Hepatic stellate cell (primary cell): ENCODE results near the gene ZNF335.
"Not testable (repeated sequence)": the region's sequence is repeated elsewhere in the genome, so short reads cannot be mapped to it uniquely, and the experiment has no call there.

Experiments used
- DNase-seq: peaks from one replicate; pipeline ENCODE4 v3.0.0; 2011; ENCODE audit warnings: low spot score

ZNF335 gene

GRCh38 chr20:45972500-45973183, 639 bp upstream of the ZNF335 start:
- no peak for DNase-seq

- DNase-seq, result no peak
Measured at GRCh38 chr20:45971425-45971674, 653 bp downstream of the ZNF335 start.

GRCh38 chr20:45970646-45971424, 1.2 kb downstream of the ZNF335 start:
- DNase-seq, result peak; percentile 42

- DNase-seq, result peak; percentile 76
Measured at GRCh38 chr20:45969712-45970634, 2.0 kb downstream of the ZNF335 start.

GRCh38 chr20:45968801-45969711, 2.9 kb downstream of the ZNF335 start:
- DNase-seq, result no peak

- DNase-seq, result no peak
Measured at GRCh38 chr20:45968081-45968671, 3.8 kb downstream of the ZNF335 start.

- no peak for DNase-seq
Measured at GRCh38 chr20:45967551-45968080, 4.4 kb downstream of the ZNF335 start.

GRCh38 chr20:45965169-45966002, 6.6 kb downstream of the ZNF335 start:
- DNase-seq, result no peak

GRCh38 chr20:45964006-45964400, 8.0 kb downstream of the ZNF335 start:
- no peak for DNase-seq

- DNase-seq, result no peak
Measured at GRCh38 chr20:45963059-45964005, 8.7 kb downstream of the ZNF335 start.

GRCh38 chr20:45962031-45962755, 9.8 kb downstream of the ZNF335 start:
- DNase-seq, result no peak

- DNase-seq, result no peak
Measured at GRCh38 chr20:45959956-45960630, 11.9 kb downstream of the ZNF335 start.

GRCh38 chr20:45959126-45959525, 12.9 kb downstream of the ZNF335 start:
- DNase-seq, result no peak

GRCh38 chr20:45958593-45958992, 13.4 kb downstream of the ZNF335 start:
- DNase-seq, result no peak

GRCh38 chr20:45957021-45957941, 14.7 kb downstream of the ZNF335 start:
- DNase-seq, result no peak

- not testable (repeated sequence) for DNase-seq
Measured at GRCh38 chr20:45956326-45956725, 15.7 kb downstream of the ZNF335 start.

GRCh38 chr20:45953672-45954071, 18.3 kb downstream of the ZNF335 start:
- DNase-seq, result no peak
